ENCODE results near the gene COMMD1. TPM values are rescaled to one million over a fixed set of nuclear protein-coding genes. Genes with fewer than 3 reads are reported as not detected.
A peak's percentile ranks its signal among the peaks of the same experiment; 100 is the strongest.

COMMD1 gene
- total RNA-seq, 1 donor from 2014 or later: 57.9 TPM

DNA sequence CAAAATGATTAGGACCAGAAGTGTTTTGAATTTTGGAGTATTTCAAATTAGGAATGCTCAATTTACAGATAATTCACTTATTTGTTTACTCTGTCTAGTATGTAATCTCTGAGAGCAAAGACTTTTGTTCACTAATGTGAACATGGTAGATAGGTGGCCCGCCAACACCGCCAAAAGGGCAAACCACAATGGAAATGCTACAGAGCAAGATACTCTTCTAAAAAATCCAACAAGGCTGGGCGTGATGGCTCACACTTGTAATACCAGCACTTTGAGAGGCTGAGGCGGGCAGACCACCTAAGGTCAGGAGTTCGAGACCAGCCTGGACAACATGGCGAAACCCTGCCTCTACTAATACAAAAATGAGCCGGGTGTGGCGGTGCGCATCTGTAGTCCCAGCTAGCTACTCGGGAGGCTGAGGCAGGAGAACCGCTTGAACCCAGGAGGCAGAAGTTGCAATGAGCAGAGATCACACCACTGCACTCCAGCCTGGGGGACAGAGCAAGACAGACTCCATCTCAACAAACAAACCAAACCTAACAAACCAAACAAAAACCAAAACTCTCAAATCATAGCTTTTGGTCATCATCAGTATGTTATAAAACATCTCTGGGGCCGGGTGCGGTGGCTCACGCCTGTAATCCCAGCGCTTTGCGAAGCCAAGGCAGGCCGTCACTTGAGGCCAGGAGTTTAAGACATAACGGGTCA, 19.4 kb upstream of the COMMD1 start:
- Histone ChIP-seq H3K9ac (ENCODE audit: low read depth in 1 of 3, low read length in 3 of 3) (no peak overlapping the region), H3K27me3 (ENCODE audit: control insufficient read depth in 3 of 3, insufficient read depth in 3 of 3, low read length in 3 of 3) (no peaks in the 10 kb centered on the region), H3K9me3 (ENCODE audit: control insufficient read depth in 3 of 3, low read length in 3 of 3) (no peaks in the 10 kb centered on the region), H3K4me3 (ENCODE audit: low read length in 3 of 3) (no peak overlapping the region), H3K36me3 (ENCODE audit: control insufficient read depth in 3 of 3, insufficient read depth in 3 of 3, low read length in 3 of 3) (peaks cover 9 to 34% (median 27%) of the 10 kb centered on the region in 3 donors), H3K27ac (ENCODE audit: low read depth, low read length) (no peak overlapping the region), H3K4me1 (ENCODE audit: control insufficient read depth in 3 of 3, insufficient read depth in 3 of 3, low read length in 3 of 3) (peaks cover 7 to 25% (median 11%) of the 10 kb centered on the region in 3 donors)

DNA sequence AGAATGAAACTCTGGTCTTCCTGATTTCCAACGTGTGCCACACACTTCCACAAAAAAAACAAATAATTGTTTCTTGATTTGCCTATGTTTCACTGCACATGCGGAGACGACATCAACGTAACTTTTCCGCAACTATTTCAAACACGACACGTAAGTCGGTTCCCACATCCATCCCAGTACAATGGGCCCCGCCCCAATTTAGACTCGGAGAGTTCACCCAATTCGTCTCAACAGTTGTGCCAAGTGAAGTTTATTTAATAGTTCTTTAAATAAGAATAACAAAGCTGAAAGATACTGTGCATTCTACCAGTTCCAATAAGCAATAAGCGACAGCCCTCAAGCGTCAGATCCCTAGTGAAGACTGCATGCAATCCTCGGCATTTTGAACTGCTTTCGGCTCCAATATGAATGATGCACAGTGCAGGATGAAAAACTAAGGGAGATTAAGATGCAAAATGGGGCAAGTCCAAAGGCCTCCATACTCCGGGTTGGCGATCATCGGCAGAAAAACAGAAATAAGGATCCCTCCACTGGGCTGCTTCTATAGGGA, 17.7 kb upstream of the COMMD1 start:
- Histone ChIP-seq H3K9me3 (ENCODE audit: control insufficient read depth in 3 of 3, low read length in 3 of 3) (no peaks in the 10 kb centered on the region), H3K36me3 (ENCODE audit: control insufficient read depth in 3 of 3, insufficient read depth in 3 of 3, low read length in 3 of 3) (peaks cover 8 to 24% (median 17%) of the 10 kb centered on the region in 3 donors), H3K9ac (ENCODE audit: low read depth in 1 of 3, low read length in 3 of 3) (peak overlapping the region; percentile 90 to 98 (median 98)), H3K27me3 (ENCODE audit: control insufficient read depth in 3 of 3, insufficient read depth in 3 of 3, low read length in 3 of 3) (no peaks in the 10 kb centered on the region), H3K27ac (ENCODE audit: low read depth, low read length) (peak overlapping the region; percentile 97), H3K4me1 (ENCODE audit: control insufficient read depth in 3 of 3, insufficient read depth in 3 of 3, low read length in 3 of 3) (peaks cover 7 to 25% (median 11%) of the 10 kb centered on the region in 3 donors), H3K4me3 (ENCODE audit: low read length in 3 of 3) (peak overlapping the region; percentile 96 to 99 (median 96))

DNA sequence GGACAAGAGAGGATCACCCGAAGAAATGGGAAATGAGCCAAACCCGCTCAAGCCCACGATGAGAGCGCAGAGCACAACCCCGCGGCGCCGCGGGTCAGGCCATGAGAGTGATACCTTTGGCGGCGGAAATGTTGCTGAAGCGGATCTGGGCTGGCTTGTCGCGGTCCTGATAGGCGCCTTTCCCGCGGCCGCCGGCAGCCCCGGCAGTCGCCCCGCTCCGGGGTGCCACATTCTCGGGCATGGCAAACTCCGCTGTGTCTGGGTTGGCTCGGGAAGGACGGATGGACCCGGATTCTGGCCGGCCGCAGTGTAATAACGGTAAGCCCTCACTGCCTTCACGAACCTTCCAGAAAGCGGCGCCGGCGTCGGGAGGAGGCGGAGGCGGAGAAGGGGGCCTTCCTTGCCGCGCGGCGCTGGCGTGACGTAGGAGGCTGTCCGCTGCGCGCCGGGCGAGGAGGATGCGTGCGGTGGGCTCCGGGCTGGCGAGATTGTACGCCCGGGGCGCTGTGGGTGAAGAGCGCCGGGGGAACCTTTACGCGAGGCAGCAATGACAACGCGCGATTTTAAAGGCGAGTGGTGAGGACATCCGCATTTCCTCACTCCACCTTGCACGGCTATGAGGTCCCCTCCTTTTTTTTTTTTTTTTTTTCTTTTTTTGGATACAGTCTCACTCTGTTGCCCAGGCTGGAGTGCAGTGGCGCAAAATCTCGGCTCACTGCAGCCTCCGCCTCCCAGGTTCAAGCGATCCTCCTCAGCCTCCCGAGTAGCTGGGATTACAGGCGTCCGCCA, 17.0 kb upstream of the COMMD1 start, which contains the start of gene CCT4:
Gene CCT4, minus strand, starts transcription at position 390 of the 789 bp plus-strand sequence. Its CDS starts 149 bp downstream, at position 241.
- Histone ChIP-seq H3K9me3 (ENCODE audit: control insufficient read depth in 3 of 3, low read length in 3 of 3) (no peaks in the 10 kb centered on the region), H3K27ac (ENCODE audit: low read depth, low read length) (peak within 1 kb of the TSS; percentile 97), H3K36me3 (ENCODE audit: control insufficient read depth in 3 of 3, insufficient read depth in 3 of 3, low read length in 3 of 3) (peaks cover 3 to 17% (median 12%) of the 10 kb centered on the region in 3 donors)

GRCh38 chr2:61898810-61899209, 6.7 kb upstream of the COMMD1 start:
- H3K4me3 ChIP-seq (ENCODE audit: low read length in 3 of 3): no peak overlapping the region
- no peaks in the 10 kb centered on the region for H3K9me3 ChIP-seq (ENCODE audit: control insufficient read depth in 3 of 3, low read length in 3 of 3)
- no peak overlapping the region for H3K27ac ChIP-seq (ENCODE audit: low read depth, low read length)
- no peak overlapping the region for H3K9ac ChIP-seq (ENCODE audit: low read depth in 1 of 3, low read length in 3 of 3)
- H3K4me1 ChIP-seq (ENCODE audit: control insufficient read depth in 3 of 3, insufficient read depth in 3 of 3, low read length in 3 of 3): no peaks in the 10 kb centered on the region
- H3K27me3 ChIP-seq (ENCODE audit: control insufficient read depth in 3 of 3, insufficient read depth in 3 of 3, low read length in 3 of 3): no peaks in the 10 kb centered on the region
- no peaks in the 10 kb centered on the region for H3K36me3 ChIP-seq (ENCODE audit: control insufficient read depth in 3 of 3, insufficient read depth in 3 of 3, low read length in 3 of 3)

More for the DNA sequence above, 17.0 kb upstream of the COMMD1 start, which contains the start of gene CCT4:
- H3K9ac ChIP-seq (ENCODE audit: low read depth in 1 of 3, low read length in 3 of 3): peak within 1 kb of the TSS; percentile 90 to 98 (median 98)
- peak within 1 kb of the TSS; percentile 96 to 99 (median 96) for H3K4me3 ChIP-seq (ENCODE audit: low read length in 3 of 3)
- H3K4me1 ChIP-seq (ENCODE audit: control insufficient read depth in 3 of 3, insufficient read depth in 3 of 3, low read length in 3 of 3): peaks cover 7 to 25% (median 11%) of the 10 kb centered on the region in 3 donors
- no peaks in the 10 kb centered on the region for H3K27me3 ChIP-seq (ENCODE audit: control insufficient read depth in 3 of 3, insufficient read depth in 3 of 3, low read length in 3 of 3)

DNA sequence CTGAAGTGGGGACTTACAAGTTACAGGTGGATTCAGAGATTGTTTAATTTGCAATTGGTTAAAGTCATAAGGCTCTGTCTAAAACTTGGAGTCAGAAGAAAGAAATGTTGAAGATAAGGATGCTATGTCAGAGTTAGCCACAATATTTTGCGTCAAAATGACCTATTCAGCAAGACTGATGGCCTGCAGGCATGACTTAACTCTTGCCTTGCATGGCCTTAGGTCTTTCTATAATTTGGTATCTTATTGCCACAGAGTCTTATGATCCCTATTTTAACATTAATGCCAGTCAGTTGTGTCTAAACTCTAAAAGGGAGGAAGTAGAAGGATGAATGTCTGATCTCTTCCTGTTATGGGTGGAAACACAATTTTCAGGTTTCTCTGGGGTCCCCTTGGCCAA, 5.2 kb upstream of the COMMD1 start:
- no peak overlapping the region for H3K9ac ChIP-seq (ENCODE audit: low read depth in 1 of 3, low read length in 3 of 3)
- no peak overlapping the region for H3K27ac ChIP-seq (ENCODE audit: low read depth, low read length)
- no peaks in the 10 kb centered on the region for H3K27me3 ChIP-seq (ENCODE audit: control insufficient read depth in 3 of 3, insufficient read depth in 3 of 3, low read length in 3 of 3)
- no peak overlapping the region for H3K4me3 ChIP-seq (ENCODE audit: low read length in 3 of 3)
- no peaks in the 10 kb centered on the region for H3K36me3 ChIP-seq (ENCODE audit: control insufficient read depth in 3 of 3, insufficient read depth in 3 of 3, low read length in 3 of 3)
- H3K9me3 ChIP-seq (ENCODE audit: control insufficient read depth in 3 of 3, low read length in 3 of 3): no peaks in the 10 kb centered on the region
- peaks cover 0 to 1% (median 0%) of the 10 kb centered on the region in 3 donors for H3K4me1 ChIP-seq (ENCODE audit: control insufficient read depth in 3 of 3, insufficient read depth in 3 of 3, low read length in 3 of 3)

GRCh38 chr2:61906186-61906470, 654 bp downstream of the COMMD1 start:
- H3K36me3 ChIP-seq (ENCODE audit: control insufficient read depth in 3 of 3, insufficient read depth in 3 of 3, low read length in 3 of 3): peaks cover 0 to 2% (median 0%) of the 10 kb centered on the region in 3 donors
- H3K27ac ChIP-seq (ENCODE audit: low read depth, low read length): peak overlapping the region; percentile 77

GRCh38 chr2:61909116-61909515, 3.6 kb downstream of the COMMD1 start:
- Histone ChIP-seq H3K36me3 (ENCODE audit: control insufficient read depth in 3 of 3, insufficient read depth in 3 of 3, low read length in 3 of 3) (peaks cover 0 to 2% (median 0%) of the 10 kb centered on the region in 3 donors), H3K4me3 (ENCODE audit: low read length in 3 of 3) (no peak overlapping the region), H3K27me3 (ENCODE audit: control insufficient read depth in 3 of 3, insufficient read depth in 3 of 3, low read length in 3 of 3) (no peaks in the 10 kb centered on the region), H3K4me1 (ENCODE audit: control insufficient read depth in 3 of 3, insufficient read depth in 3 of 3, low read length in 3 of 3) (peaks cover 5 to 21% (median 7%) of the 10 kb centered on the region in 3 donors), H3K9ac (ENCODE audit: low read depth in 1 of 3, low read length in 3 of 3) (no peak overlapping the region), H3K9me3 (ENCODE audit: control insufficient read depth in 3 of 3, low read length in 3 of 3) (no peaks in the 10 kb centered on the region), H3K27ac (ENCODE audit: low read depth, low read length) (no peak overlapping the region)

More at GRCh38 chr2:61906186-61906470, 654 bp downstream of the COMMD1 start:
- Histone ChIP-seq H3K9ac (ENCODE audit: low read depth in 1 of 3, low read length in 3 of 3) (peak overlapping the region; percentile 85 to 95 (median 95)), H3K4me1 (ENCODE audit: control insufficient read depth in 3 of 3, insufficient read depth in 3 of 3, low read length in 3 of 3) (peaks cover 5 to 21% (median 7%) of the 10 kb centered on the region in 3 donors), H3K27me3 (ENCODE audit: control insufficient read depth in 3 of 3, insufficient read depth in 3 of 3, low read length in 3 of 3) (no peaks in the 10 kb centered on the region), H3K9me3 (ENCODE audit: control insufficient read depth in 3 of 3, low read length in 3 of 3) (no peaks in the 10 kb centered on the region), H3K4me3 (ENCODE audit: low read length in 3 of 3) (peak overlapping the region; percentile 81 to 99 (median 96))

GRCh38 chr2:61910603-61911002, 5.1 kb downstream of the COMMD1 start:
- no peaks in the 10 kb centered on the region for H3K9me3 ChIP-seq (ENCODE audit: control insufficient read depth in 3 of 3, low read length in 3 of 3)
- H3K9ac ChIP-seq (ENCODE audit: low read depth in 1 of 3, low read length in 3 of 3): no peak overlapping the region
- H3K4me1 ChIP-seq (ENCODE audit: control insufficient read depth in 3 of 3, insufficient read depth in 3 of 3, low read length in 3 of 3): peaks cover 5 to 17% (median 7%) of the 10 kb centered on the region in 3 donors
- no peaks in the 10 kb centered on the region for H3K27me3 ChIP-seq (ENCODE audit: control insufficient read depth in 3 of 3, insufficient read depth in 3 of 3, low read length in 3 of 3)
- no peak overlapping the region for H3K27ac ChIP-seq (ENCODE audit: low read depth, low read length)
- no peak overlapping the region for H3K4me3 ChIP-seq (ENCODE audit: low read length in 3 of 3)
- peaks cover 0 to 2% (median 0%) of the 10 kb centered on the region in 3 donors for H3K36me3 ChIP-seq (ENCODE audit: control insufficient read depth in 3 of 3, insufficient read depth in 3 of 3, low read length in 3 of 3)

- no peaks in the 10 kb centered on the region for H3K27me3 ChIP-seq (ENCODE audit: control insufficient read depth in 3 of 3, insufficient read depth in 3 of 3, low read length in 3 of 3)
Observed at GRCh38 chr2:61911510-61911909, 6.0 kb downstream of the COMMD1 start.

More at GRCh38 chr2:61911510-61911909, 6.0 kb downstream of the COMMD1 start:
- Histone ChIP-seq H3K36me3 (ENCODE audit: control insufficient read depth in 3 of 3, insufficient read depth in 3 of 3, low read length in 3 of 3) (peaks cover 0 to 2% (median 0%) of the 10 kb centered on the region in 3 donors), H3K4me1 (ENCODE audit: control insufficient read depth in 3 of 3, insufficient read depth in 3 of 3, low read length in 3 of 3) (peaks cover 3 to 13% (median 7%) of the 10 kb centered on the region in 3 donors), H3K9ac (ENCODE audit: low read depth in 1 of 3, low read length in 3 of 3) (no peak overlapping the region), H3K27ac (ENCODE audit: low read depth, low read length) (no peak overlapping the region), H3K4me3 (ENCODE audit: low read length in 3 of 3) (no peak overlapping the region), H3K9me3 (ENCODE audit: control insufficient read depth in 3 of 3, low read length in 3 of 3) (no peaks in the 10 kb centered on the region)

Measured in skeletal muscle tissue (tissue), 4 donors.